WI38 (cell line): ENCODE results near the gene CRY2.

ENCODE experiments used
- H3K4me3 ChIP-seq: 2 replicates; pipeline ENCODE4 v1.5.1; 2011; ENCODE audit warnings: low read depth, mild to moderate bottlenecking, control low read depth, low read length
- TF ChIP-seq, protein P1 (sequence below): IDR thresholded peaks from 2 replicates; pipeline ENCODE4 v1.5.1; 2012; ENCODE audit warnings: low read depth, mild to moderate bottlenecking, control low read depth, low read length

CRY2 gene

GRCh38 chr11:45846974-45847910 is at the start of gene CRY2:
Gene CRY2, plus strand, starts transcription at chr11:45847475. Its CDS starts 16 bp downstream, at chr11:45847491.
- TF ChIP-seq, protein P1, sequence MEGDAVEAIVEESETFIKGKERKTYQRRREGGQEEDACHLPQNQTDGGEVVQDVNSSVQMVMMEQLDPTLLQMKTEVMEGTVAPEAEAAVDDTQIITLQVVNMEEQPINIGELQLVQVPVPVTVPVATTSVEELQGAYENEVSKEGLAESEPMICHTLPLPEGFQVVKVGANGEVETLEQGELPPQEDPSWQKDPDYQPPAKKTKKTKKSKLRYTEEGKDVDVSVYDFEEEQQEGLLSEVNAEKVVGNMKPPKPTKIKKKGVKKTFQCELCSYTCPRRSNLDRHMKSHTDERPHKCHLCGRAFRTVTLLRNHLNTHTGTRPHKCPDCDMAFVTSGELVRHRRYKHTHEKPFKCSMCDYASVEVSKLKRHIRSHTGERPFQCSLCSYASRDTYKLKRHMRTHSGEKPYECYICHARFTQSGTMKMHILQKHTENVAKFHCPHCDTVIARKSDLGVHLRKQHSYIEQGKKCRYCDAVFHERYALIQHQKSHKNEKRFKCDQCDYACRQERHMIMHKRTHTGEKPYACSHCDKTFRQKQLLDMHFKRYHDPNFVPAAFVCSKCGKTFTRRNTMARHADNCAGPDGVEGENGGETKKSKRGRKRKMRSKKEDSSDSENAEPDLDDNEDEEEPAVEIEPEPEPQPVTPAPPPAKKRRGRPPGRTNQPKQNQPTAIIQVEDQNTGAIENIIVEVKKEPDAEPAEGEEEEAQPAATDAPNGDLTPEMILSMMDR = no peak

GRCh38 chr11:45798793-45799441 is 48.4 kb upstream of the CRY2 start:
- TF ChIP-seq, protein P1 = no peak
- no peak overlapping the region for H3K4me3 ChIP-seq

More at GRCh38 chr11:45846974-45847910, at the start of gene CRY2:
- H3K4me3 ChIP-seq = peak within 1 kb of the TSS; percentile 93

DNA sequence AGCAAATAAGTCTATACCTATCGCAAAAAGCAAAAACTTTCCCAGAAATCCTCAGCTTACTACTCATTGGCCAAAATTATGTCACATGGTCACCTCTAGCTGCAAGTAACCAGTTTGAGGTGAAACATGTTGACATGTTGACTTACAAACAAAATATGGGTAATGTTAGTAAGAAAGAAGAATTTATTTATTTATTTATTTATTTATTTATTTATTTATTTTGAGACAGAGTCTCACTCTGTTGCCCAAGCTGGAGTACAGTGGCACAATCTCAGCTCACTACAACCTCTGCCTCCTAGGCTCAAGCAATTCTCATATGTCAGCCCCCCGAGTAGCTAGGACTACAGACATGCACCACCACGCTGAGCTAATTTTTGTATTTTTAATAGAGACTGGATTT is 47.7 kb upstream of the CRY2 start:
- TF ChIP-seq, protein P1 = no peak
- H3K4me3 ChIP-seq = no peak overlapping the region

GRCh38 chr11:45800261-45800660 is 47.0 kb upstream of the CRY2 start:
- TF ChIP-seq, protein P1 = no peak
- H3K4me3 ChIP-seq = no peak overlapping the region

DNA sequence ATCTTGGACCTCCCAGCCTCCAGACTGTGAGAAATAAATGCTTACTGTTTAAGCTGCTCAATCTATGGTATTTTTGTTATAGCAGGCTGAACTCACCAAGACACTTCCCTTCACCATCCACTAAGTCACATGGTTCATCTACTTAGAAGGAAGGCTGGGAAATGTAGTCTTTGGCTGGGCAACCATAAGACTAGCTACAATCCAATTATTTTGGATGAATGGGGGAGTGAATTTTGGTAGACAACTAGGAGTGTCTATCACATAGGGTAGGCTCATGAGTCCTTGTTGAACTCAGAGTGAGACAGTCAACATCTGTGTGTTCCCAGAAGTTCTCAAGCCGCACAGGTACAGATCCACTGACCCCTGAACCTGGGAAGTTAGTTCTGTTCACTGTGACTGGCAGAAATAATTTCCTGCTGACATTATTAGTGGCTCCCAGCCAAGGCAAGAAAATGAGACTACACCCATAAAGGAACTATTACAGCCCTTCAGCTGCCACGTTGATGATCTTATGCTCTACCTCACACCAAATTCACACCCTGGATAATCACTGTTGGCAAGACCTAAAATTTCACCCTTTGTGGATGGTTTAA is 45.5 kb upstream of the CRY2 start:
- no peak overlapping the region for H3K4me3 ChIP-seq

GRCh38 chr11:45802531-45803317 is 44.6 kb upstream of the CRY2 start:
- no peak overlapping the region for H3K4me3 ChIP-seq
- TF ChIP-seq, protein P1 = no peak

More for the DNA sequence above, 45.5 kb upstream of the CRY2 start:
- TF ChIP-seq, protein P1 = no peak
